GM12878 (cell line): ENCODE results near the gene MGAT3. TPM values are rescaled to one million over a fixed set of nuclear protein-coding genes. Genes with fewer than 3 reads are reported as not detected.

Experiments used
- ATF3 ChIP-seq: IDR thresholded peaks from 2 replicates; pipeline ENCODE4 v1.6.1; 2011; ENCODE audit warnings: low read depth, mild to moderate bottlenecking, low read length, moderate library complexity, borderline replicate concordance; ENCODE audit errors: extremely low read depth
- CHD1 ChIP-seq: IDR thresholded peaks from 2 replicates; pipeline ENCODE4 v1.6.1; 2012; ENCODE audit warnings: low read depth, low read length, improper control_type of control experiment
- FOS ChIP-seq: IDR thresholded peaks from 3 replicates; pipeline ENCODE4 v1.6.1; 2011; ENCODE audit warnings: borderline replicate concordance; ENCODE audit not compliant: insufficient read length; ENCODE audit errors: extremely low read depth
- TBL1XR1 ChIP-seq: IDR thresholded peaks from 2 replicates; pipeline ENCODE4 v1.6.1; 2012; ENCODE audit warnings: low read depth, low read length, improper control_type of control experiment
- ZNF687 ChIP-seq: fragments of 450-650 bp; IDR thresholded peaks from 2 replicates; pipeline ENCODE4 v1.6.1; 2017; ENCODE audit warnings: mild to moderate bottlenecking, moderate library complexity
- ZSCAN29 ChIP-seq: fragments of 450-650 bp; IDR thresholded peaks from 2 replicates; pipeline ENCODE4 v1.6.1; 2017; ENCODE audit warnings: mild to moderate bottlenecking, moderate library complexity
- polyA plus RNA-seq, 11 experiments: library from polyadenylated mRNA; depleted of rRNA in 4 of 11; unstranded in 6 of 11; stranded (reverse) in 5 of 11; fragments of >200 nt; fragmentation: Nextera tagmentation in 4 of 11; fragmentation: Illumina TruSeq in 1 of 11; extraction: Ambion mirVana in 4 of 11; extraction: Trizol in 1 of 11; gene quantifications; 1 replicate in 1 of 11; 2 replicates in 10 of 11; pipeline versions ENCODE4 v1.2.1 to v1.2.3, GENCODE V29; 2011 to 2016; ENCODE audit warnings: inconsistent platforms in 2 of 11, missing spikeins in 2 of 11, low read depth in 1 of 11
- total RNA-seq, 4 experiments: library from RNA; depleted of rRNA in 3 of 4; stranded (reverse); fragments of >200 nt in 3 of 4; fragmentation: Illumina TruSeq in 1 of 4; extraction: Trizol in 1 of 4; gene quantifications; 2 replicates each; pipeline versions ENCODE4 v1.2.1 to v1.2.3, GENCODE V29; 2013 to 2021

Gene MGAT3
- total and polyA plus RNA-seq, 10 of the 15 experiments (the other 5 are each of a cell fraction or from before 2014, with no cell fraction given), result 0.32 to 40.2 (median 11.9) TPM

- TF ChIP-seq ZNF687 (no peak), TBL1XR1 (no peak), ATF3 (no peak), CHD1 (no peak), ZSCAN29 (no peak), FOS (no peak)
Observed at GRCh38 chr22:39467390-39467895, 10.6 kb downstream of the MGAT3 start (continued).
